ENCODE measurements around the gene RASA2.
"Not testable (repeated sequence)": the region's sequence is repeated elsewhere in the genome, so short reads cannot be mapped to it uniquely, and the experiment has no call there.

The RASA2 gene

GRCh38 chr3:141498598-141499223, 11.9 kb downstream of the RASA2 start:
- no peak for DNase-seq (ENCODE audit: low spot score)

- DNase-seq (ENCODE audit: low spot score), result no peak
Measured at GRCh38 chr3:141499284-141499683, 12.5 kb downstream of the RASA2 start.

- DNase-seq (ENCODE audit: low spot score), result no peak
Measured at GRCh38 chr3:141499965-141500364, 13.1 kb downstream of the RASA2 start.

GRCh38 chr3:141500397-141500796, 13.6 kb downstream of the RASA2 start:
- DNase-seq (ENCODE audit: low spot score), result no peak

GRCh38 chr3:141505166-141505565, 18.3 kb downstream of the RASA2 start:
- DNase-seq (ENCODE audit: low spot score), result no peak

GRCh38 chr3:141506071-141506470, 19.2 kb downstream of the RASA2 start:
- DNase-seq (ENCODE audit: low spot score), result no peak

- no peak for DNase-seq (ENCODE audit: low spot score)
Measured at GRCh38 chr3:141507392-141508066, 20.7 kb downstream of the RASA2 start.

GRCh38 chr3:141508067-141508436, 21.2 kb downstream of the RASA2 start:
- no peak for DNase-seq (ENCODE audit: low spot score)

GRCh38 chr3:141511361-141511760, 24.5 kb downstream of the RASA2 start:
- DNase-seq (ENCODE audit: low spot score), result no peak

- DNase-seq (ENCODE audit: low spot score), result no peak
Measured at GRCh38 chr3:141514382-141514781, 27.6 kb downstream of the RASA2 start.

- no peak for DNase-seq (ENCODE audit: low spot score)
Measured at GRCh38 chr3:141519587-141519986, 32.8 kb downstream of the RASA2 start.

GRCh38 chr3:141521781-141522180, 35.0 kb downstream of the RASA2 start:
- no peak for DNase-seq (ENCODE audit: low spot score)

- no peak for DNase-seq (ENCODE audit: low spot score)
Measured at GRCh38 chr3:141523615-141524375, 37.0 kb downstream of the RASA2 start.

GRCh38 chr3:141524988-141525387, 38.2 kb downstream of the RASA2 start:
- no peak for DNase-seq (ENCODE audit: low spot score)

GRCh38 chr3:141525814-141526213, 39.0 kb downstream of the RASA2 start:
- DNase-seq (ENCODE audit: low spot score), result no peak

GRCh38 chr3:141526709-141527108, 39.9 kb downstream of the RASA2 start:
- DNase-seq (ENCODE audit: low spot score), result no peak

- no peak for DNase-seq (ENCODE audit: low spot score)
Measured at GRCh38 chr3:141528800-141529199, 42.0 kb downstream of the RASA2 start.

GRCh38 chr3:141529256-141529655, 42.4 kb downstream of the RASA2 start:
- no peak for DNase-seq (ENCODE audit: low spot score)

GRCh38 chr3:141529717-141530414, 43.0 kb downstream of the RASA2 start:
- no peak for DNase-seq (ENCODE audit: low spot score)

- DNase-seq (ENCODE audit: low spot score), result no peak
Measured at GRCh38 chr3:141530415-141530768, 43.6 kb downstream of the RASA2 start.

GRCh38 chr3:141532609-141533008, 45.8 kb downstream of the RASA2 start:
- DNase-seq (ENCODE audit: low spot score), result no peak

GRCh38 chr3:141536017-141536416, 49.2 kb downstream of the RASA2 start:
- DNase-seq (ENCODE audit: low spot score), result not testable (repeated sequence)

- no peak for DNase-seq (ENCODE audit: low spot score)
Measured at GRCh38 chr3:141537856-141538255, 51.0 kb downstream of the RASA2 start.

All from LoVo (cell line).